ENCODE data around the gene ZNF829. TPM values are rescaled to one million over a fixed set of nuclear protein-coding genes. Genes with fewer than 3 reads are reported as not detected.

The ZNF829 gene
- total RNA-seq, 2 donors from 2014 or later, result 0.73 to 1.3 TPM

GRCh38 chr19:36838784-36839324, 77.2 kb downstream of the ZNF829 start:
- intact Hi-C loops (cut with DNase I, micrococcal nuclease), result no loop called here
- DNase-seq, result no peak
- ATAC-seq, result no peak

Other genes with a start within 250 kb of the ZNF829 start
- 1 to 10 TPM; 3.5 to 4.2 TPM for gene ZNF461, start 249.5 kb downstream of the ZNF829 start, total RNA-seq
- gene ZNF567, start 228.7 kb downstream of the ZNF829 start, total RNA-seq, result 1 to 10 TPM; 3.8 to 4.7 TPM
- 1 to 10 TPM; 1.2 to 1.3 TPM for gene ZNF850, start 143.5 kb downstream of the ZNF829 start, total RNA-seq
- 1 to 10 TPM; 3.3 to 5.2 TPM for gene ZNF790, start 77.9 kb downstream of the ZNF829 start, total RNA-seq
- gene ZNF345, start 65.4 kb downstream of the ZNF829 start, total RNA-seq, result 1 to 10 TPM; 2.8 to 3.6 TPM
- gene ZNF568, start within 50 bp of the ZNF829 start, total RNA-seq, result 1 to 10 TPM; 2.5 to 4.0 TPM
- gene ZNF420, start 162.1 kb upstream of the ZNF829 start, total RNA-seq, result 1 to 10 TPM; 6.4 to 6.7 TPM

All from left colon (tissue), 2 donors.